ENCODE results near the gene SLC33A1. TPM values are rescaled to one million over a fixed set of nuclear protein-coding genes. Genes with fewer than 3 reads are reported as not detected.

Gene SLC33A1
- total and polyA plus RNA-seq, 2 experiments from 2014 or later = 12.5 to 33.5 TPM

Other genes with a start within 250 kb of the SLC33A1 start
- gene PLCH1, start 109.4 kb downstream of the SLC33A1 start, total RNA-seq (2014; rRNA removed; shearing (Covaris generic)) = 24.4 and 25.3 TPM in 2 replicates
- gene PLCH1, start 109.4 kb downstream of the SLC33A1 start, polyA plus RNA-seq (2016; fragmentation: Nextera tagmentation; extraction: Ambion mirVana) = 7.1 and 8.1 TPM in 2 replicates
- gene C3orf33, start 48.1 kb downstream of the SLC33A1 start, total RNA-seq (2014; rRNA removed; shearing (Covaris generic)) = 3.5 and 7.4 TPM in 2 replicates
- 4.7 and 5.3 TPM in 2 replicates for gene C3orf33, start 48.1 kb downstream of the SLC33A1 start, polyA plus RNA-seq (2016; fragmentation: Nextera tagmentation; extraction: Ambion mirVana)
- gene GMPS, start 16.2 kb upstream of the SLC33A1 start, total RNA-seq (2014; rRNA removed; shearing (Covaris generic)) = 145 and 191 TPM in 2 replicates
- 61.9 and 72.0 TPM in 2 replicates for gene GMPS, start 16.2 kb upstream of the SLC33A1 start, polyA plus RNA-seq (2016; fragmentation: Nextera tagmentation; extraction: Ambion mirVana)

Data from GM23338 (cell line).